Measurements from ENCODE around the gene FZD2. TPM values are rescaled to one million over a fixed set of nuclear protein-coding genes. Genes with fewer than 3 reads are reported as not detected.

The FZD2 gene
- total RNA-seq, 4 donors from 2014 or later, result 0.54 to 2.1 TPM; not detected in 2

DNA sequence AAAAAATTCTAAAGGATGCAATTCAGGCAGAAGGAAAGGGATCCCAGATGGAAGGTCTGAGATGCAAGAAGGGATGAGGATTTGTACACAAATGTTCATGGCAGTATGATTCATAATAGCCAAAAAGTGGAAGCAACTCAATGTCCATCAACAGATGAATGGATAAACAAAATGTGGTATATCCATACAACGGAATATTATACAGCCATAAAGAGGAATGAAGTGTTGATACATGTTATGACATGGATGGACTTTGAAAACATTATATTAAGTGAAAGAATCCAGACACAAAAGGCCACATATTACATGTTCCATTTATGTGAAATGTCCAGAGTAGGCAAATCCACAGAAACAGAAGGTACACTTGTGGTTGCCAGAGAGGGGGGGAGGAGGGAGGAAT, 30.2 kb upstream of the FZD2 start:
- H3K27me3 ChIP-seq, result no peaks in the 10 kb centered on the region
- H3K27ac ChIP-seq, result no peak overlapping the region
- H3K4me1 ChIP-seq, result no peaks in the 10 kb centered on the region
- no peak overlapping the region for H3K4me3 ChIP-seq
- DNase-seq, result no peak
- H3K9me3 ChIP-seq, result no peaks in the 10 kb centered on the region
- no peaks in the 10 kb centered on the region for H3K36me3 ChIP-seq
- TF ChIP-seq POLR2A (IDR thresholded peaks at IDR 0.05) (no peak), CTCF (IDR thresholded peaks at IDR 0.05) (no peak)

GRCh38 chr17:44527954-44528353, 29.3 kb upstream of the FZD2 start:
- H3K27ac ChIP-seq, result no peak overlapping the region
- no peaks in the 10 kb centered on the region for H3K4me1 ChIP-seq
- H3K4me3 ChIP-seq, result no peak overlapping the region
- DNase-seq, result no peak
- no peaks in the 10 kb centered on the region for H3K27me3 ChIP-seq
- H3K9me3 ChIP-seq, result no peaks in the 10 kb centered on the region
- TF ChIP-seq CTCF (IDR thresholded peaks at IDR 0.05), result no peak
- no peak for TF ChIP-seq POLR2A (IDR thresholded peaks at IDR 0.05)
- no peaks in the 10 kb centered on the region for H3K36me3 ChIP-seq

GRCh38 chr17:44529864-44530263, 27.4 kb upstream of the FZD2 start:
- DNase-seq, result no peak
- H3K4me3 ChIP-seq, result no peak overlapping the region
- H3K36me3 ChIP-seq, result no peaks in the 10 kb centered on the region
- H3K4me1 ChIP-seq, result peaks cover 0 to 6% (median 0%) of the 10 kb centered on the region in 4 donors
- no peak for TF ChIP-seq POLR2A (IDR thresholded peaks at IDR 0.05)
- no peak for TF ChIP-seq CTCF (IDR thresholded peaks at IDR 0.05)
- H3K27ac ChIP-seq, result no peak overlapping the region
- no peaks in the 10 kb centered on the region for H3K9me3 ChIP-seq
- no peaks in the 10 kb centered on the region for H3K27me3 ChIP-seq

DNA sequence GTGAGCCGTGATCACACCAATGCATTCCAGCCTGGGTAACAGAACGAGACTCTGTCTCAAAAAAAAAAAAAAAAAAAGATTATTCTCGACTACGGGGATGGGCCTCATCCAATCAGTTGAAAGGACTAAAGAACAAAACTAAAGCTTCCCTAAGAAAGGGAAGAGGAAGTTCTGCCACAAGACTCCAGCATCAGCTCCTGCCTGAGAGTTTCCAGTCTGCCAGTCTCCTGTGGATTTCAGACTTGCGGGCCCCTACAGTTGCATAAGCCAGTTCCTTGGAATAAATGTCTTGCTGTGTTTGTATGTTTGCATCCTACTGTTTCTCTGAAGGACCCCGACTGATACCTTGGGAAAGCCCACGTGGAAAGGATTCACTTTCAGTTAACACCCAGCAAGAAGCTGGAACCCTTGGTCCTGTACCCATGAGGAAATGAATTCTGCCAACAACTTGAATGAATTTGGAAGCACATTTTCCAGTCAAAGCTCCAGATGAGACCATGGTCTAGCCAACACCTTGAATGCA, 26.3 kb upstream of the FZD2 start:
- H3K4me3 ChIP-seq, result no peak overlapping the region
- peaks cover 0 to 6% (median 0%) of the 10 kb centered on the region in 4 donors for H3K4me1 ChIP-seq
- no peak overlapping the region for H3K27ac ChIP-seq
- TF ChIP-seq CTCF (IDR thresholded peaks at IDR 0.05) (no peak), POLR2A (IDR thresholded peaks at IDR 0.05) (no peak)
- DNase-seq, result no peak
- H3K36me3 ChIP-seq, result no peaks in the 10 kb centered on the region
- no peaks in the 10 kb centered on the region for H3K9me3 ChIP-seq
- H3K27me3 ChIP-seq, result no peaks in the 10 kb centered on the region

GRCh38 chr17:44533533-44534246, 23.6 kb upstream of the FZD2 start:
- Histone ChIP-seq H3K4me3 (peak overlapping the region in 1 of 4 donors; percentile 17), H3K4me1 (peaks cover 0 to 6% (median 0%) of the 10 kb centered on the region in 4 donors), H3K36me3 (no peaks in the 10 kb centered on the region), H3K27me3 (no peaks in the 10 kb centered on the region), H3K9me3 (no peaks in the 10 kb centered on the region), H3K27ac (peak overlapping the region in 1 of 4 donors; percentile 30)
- DNase-seq, result peak; percentile 88 to 95 (median 90)
- peak; percentile 87 to 95 (median 88) for TF ChIP-seq CTCF (IDR thresholded peaks at IDR 0.05)
- TF ChIP-seq POLR2A (IDR thresholded peaks at IDR 0.05), result no peak

Measured in Peyer's patch (tissue), 4 donors.